HepG2 (cell line): Measurements from ENCODE around the gene ZDHHC18. TPM values are rescaled to one million over a fixed set of nuclear protein-coding genes. Genes with fewer than 3 reads are reported as not detected.

Experiments used
- DPF2 ChIP-seq: sonication (generic); formaldehyde crosslinking; IDR thresholded peaks from 2 replicates; pipeline ENCODE4 v1.4.0; 2020; ENCODE audit warnings: mild to moderate bottlenecking, low read depth, missing genetic modification reagents, borderline replicate concordance
- ETV5 ChIP-seq: IDR thresholded peaks from 2 replicates; pipeline ENCODE4 v1.6.1; 2018; ENCODE audit warnings: missing biosample characterization, missing genetic modification reagents, inconsistent platforms, borderline replicate concordance
- FOXP4 ChIP-seq: sonication (generic); formaldehyde crosslinking; IDR thresholded peaks from 2 replicates; pipeline ENCODE4 v1.4.0; 2020; ENCODE audit warnings: missing genetic modification reagents
- IKZF5 ChIP-seq: IDR thresholded peaks from 2 replicates; pipeline ENCODE4 v1.6.1; 2018; ENCODE audit warnings: missing genetic modification reagents, mild to moderate bottlenecking, missing compliant biosample characterization
- JARID2 ChIP-seq: sonication (generic); formaldehyde crosslinking; IDR thresholded peaks from 2 replicates; pipeline ENCODE4 v1.8.1; 2023; ENCODE audit warnings: missing genetic modification reagents, inconsistent platforms; ENCODE audit not compliant: insufficient replicate concordance
- KDM6A ChIP-seq: IDR thresholded peaks from 2 replicates; pipeline ENCODE4 v1.6.1; 2016; ENCODE audit warnings: low read depth
- NFAT5 ChIP-seq: sonication (generic); formaldehyde crosslinking; IDR thresholded peaks from 2 replicates; pipeline ENCODE4 v1.4.0; 2020; ENCODE audit warnings: missing genetic modification reagents
- NFE2L2 ChIP-seq: fragments of 150-350 bp; IDR thresholded peaks from 2 replicates; pipeline ENCODE4 v1.6.1; 2014; ENCODE audit warnings: low read length
- THAP8 ChIP-seq: sonication (generic); formaldehyde crosslinking; IDR thresholded peaks from 2 replicates; pipeline ENCODE4 v1.5.1; 2020; ENCODE audit warnings: missing genetic modification reagents, mild to moderate bottlenecking, borderline replicate concordance
- ZBTB25 ChIP-seq: IDR thresholded peaks from 2 replicates; pipeline ENCODE4 v1.6.1; 2018; ENCODE audit warnings: missing genetic modification reagents
- ZFP1 ChIP-seq: IDR thresholded peaks from 2 replicates; pipeline ENCODE4 v1.6.1; 2016
- ZNF3 ChIP-seq: IDR thresholded peaks from 2 replicates; pipeline ENCODE4 v1.7.0; 2017; ENCODE audit warnings: inconsistent platforms
- ZSCAN22 ChIP-seq: sonication (generic); formaldehyde crosslinking; IDR thresholded peaks from 2 replicates; pipeline ENCODE4 v1.4.0; 2020; ENCODE audit warnings: mild to moderate bottlenecking, missing genetic modification reagents
- ZSCAN29 ChIP-seq: sonication (generic); formaldehyde crosslinking; conservative IDR thresholded peaks from 2 replicates; pipeline ENCODE4 v1.4.0; 2020; ENCODE audit warnings: mild to moderate bottlenecking, missing genetic modification reagents
- ZSCAN9 ChIP-seq: IDR thresholded peaks from 2 replicates; pipeline ENCODE4 v1.6.1; 2016; ENCODE audit warnings: borderline replicate concordance
- polyA plus RNA-seq, 8 experiments: library from polyadenylated mRNA; depleted of rRNA in 3 of 8; stranded (reverse) in 7 of 8; unstranded in 1 of 8; fragments of >200 nt; fragmentation: Illumina TruSeq in 4 of 8; extraction: Trizol in 4 of 8; gene quantifications; 2 replicates each; pipeline versions ENCODE4 v1.2.1 to v1.2.3, GENCODE V29; 2011 to 2016; ENCODE audit warnings: low read depth in 4 of 8, missing spikeins in 1 of 8, mixed read lengths in 1 of 8; ENCODE audit not compliant: insufficient read depth in 1 of 8
- total RNA-seq, 5 experiments: library from RNA; depleted of rRNA; stranded (reverse); fragments of >200 nt; fragmentation: Illumina TruSeq; extraction: Trizol; gene quantifications; 2 replicates each; pipeline ENCODE4 v1.2.3, GENCODE V29; 2016; ENCODE audit warnings: low read depth in 1 of 5

The ZDHHC18 gene
- total and polyA plus RNA-seq, 2 of the 13 experiments (the other 11 are each of a cell fraction or from before 2014, with no cell fraction given) = 13.2 to 35.3 TPM

- TF ChIP-seq ZNF3 (peak; percentile 65; the same call in 1 of the 2 replicates), THAP8 (CRISPR knock-in tag) (no peak), NFE2L2 (no peak), ZSCAN29 (no peak), DPF2 (CRISPR knock-in tag) (peak; percentile 60; the same call in 1 of the 2 replicates), NFAT5 (CRISPR knock-in tag) (no peak), JARID2 (CRISPR knock-in tag) (peak; percentile 34), ZBTB25 (CRISPR knock-in tag) (peak; percentile 79), FOXP4 (CRISPR knock-in tag) (peak; percentile 100), KDM6A (CRISPR knock-in tag) (peak; percentile 88), IKZF5 (CRISPR knock-in tag) (peak; percentile 90; the same call in 1 of the 2 replicates), ETV5 (CRISPR knock-in tag) (0 out of 2 replicates have a peak, but pooled peaks have one; percentile 23), ZSCAN9 (CRISPR knock-in tag) (peak; percentile 89; the same call in 1 of the 2 replicates), ZFP1 (CRISPR knock-in tag) (0 out of 2 replicates have a peak, but pooled peaks have one; percentile 78), ZSCAN22 (CRISPR knock-in tag) (no peak)
Measured at GRCh38 chr1:26831546-26832248, 5.2 kb downstream of the ZDHHC18 start (continued).
